SHP77 (cell line): ENCODE data around the gene NKAPL.
"Not testable (repeated sequence)": the region's sequence is repeated elsewhere in the genome, so short reads cannot be mapped to it uniquely, and the experiment has no call there.

Experiments
- DNase-seq, 2 experiments: peaks; one replicate each; lab custom pipeline; 2025; lab: John Stamatoyannopoulos, UW

The NKAPL gene

GRCh38 chr6:28296520-28297060, 37.5 kb downstream of the NKAPL start:
- no peak for DNase-seq

GRCh38 chr6:28303570-28303969, 44.5 kb downstream of the NKAPL start:
- no peak for DNase-seq

- not testable (repeated sequence) for DNase-seq
These were observed 47.3 kb downstream of the NKAPL start for GRCh38 chr6:28306363-28306762.
